Neuronal stem cell (in vitro differentiated cells): ENCODE data around the gene PADI4.
A peak's percentile ranks its signal among the peaks of the same experiment; 100 is the strongest.

Experiments
- DNase-seq: peaks from one replicate; pipeline ENCODE4 v3.0.0-alpha.2; 2013; ENCODE audit warnings: low spot score
- H2AFZ ChIP-seq: one replicate; pipeline ENCODE4 v1.6.1; 2013; ENCODE audit warnings: mild to moderate bottlenecking, low read length, inconsistent platforms
- H2AK5ac ChIP-seq: 2 replicates; pipeline ENCODE4 v1.6.1; 2013; ENCODE audit warnings: low read depth, mild to moderate bottlenecking, inconsistent platforms, low read length, moderate library complexity, mixed read lengths
- H2BK120ac ChIP-seq: 2 replicates; pipeline ENCODE4 v1.6.1; 2013; ENCODE audit warnings: low read depth, mild to moderate bottlenecking, inconsistent platforms, low read length, moderate library complexity, mixed read lengths
- H2BK12ac ChIP-seq: one replicate; pipeline ENCODE4 v1.6.1; 2013; ENCODE audit warnings: low read length, inconsistent platforms
- H2BK15ac ChIP-seq: 2 replicates; pipeline ENCODE4 v1.6.1; 2013; ENCODE audit warnings: mild to moderate bottlenecking, low read length, inconsistent platforms, mixed read lengths
- H2BK5ac ChIP-seq: one replicate; pipeline ENCODE4 v1.6.1; 2013; ENCODE audit warnings: inconsistent platforms, mild to moderate bottlenecking, low read length, moderate library complexity
- H3K14ac ChIP-seq: one replicate; pipeline ENCODE4 v1.6.1; 2013; ENCODE audit warnings: low read length, inconsistent platforms
- H3K18ac ChIP-seq: 2 replicates; pipeline ENCODE4 v1.6.1; 2013; ENCODE audit warnings: low read length, inconsistent platforms
- H3K23ac ChIP-seq: 2 replicates; pipeline ENCODE4 v1.6.1; 2013; ENCODE audit warnings: low read depth, mild to moderate bottlenecking, mixed read lengths, low read length, inconsistent platforms; ENCODE audit not compliant: poor library complexity
- H3K27ac ChIP-seq: replicated peaks from 3 replicates; pipeline ENCODE4 v1.5.1; 2013; ENCODE audit warnings: low read length, inconsistent platforms
- H3K27me3 ChIP-seq, 3 experiments: 2 replicates each; pipeline ENCODE4 v1.6.1; 2013; ENCODE audit warnings: low read length in 3 of 3, mild to moderate bottlenecking in 2 of 3, inconsistent platforms in 1 of 3, low read depth in 1 of 3, mixed read lengths in 1 of 3, moderate library complexity in 1 of 3; ENCODE audit not compliant: control insufficient read depth in 3 of 3, insufficient read depth in 3 of 3
- H3K36me3 ChIP-seq, 2 donors: replicated peaks in 1 of 2; 2 replicates each; pipeline ENCODE4 v1.6.1; 2013; ENCODE audit warnings: low read length in 2 of 2; ENCODE audit not compliant: control insufficient read depth in 2 of 2, insufficient read depth in 2 of 2
- H3K4ac ChIP-seq: 2 replicates; pipeline ENCODE4 v1.6.1; 2013; ENCODE audit warnings: inconsistent platforms, mild to moderate bottlenecking, low read length, moderate library complexity
- H3K4me1 ChIP-seq, 2 donors: 1 replicate in 1 of 2; 2 replicates in 1 of 2; pipeline ENCODE4 v1.6.1; 2013; ENCODE audit warnings: low read length in 2 of 2, low read depth in 1 of 2; ENCODE audit not compliant: control insufficient read depth in 2 of 2, insufficient read depth in 1 of 2
- H3K4me2 ChIP-seq: one replicate; pipeline ENCODE4 v1.6.1; 2013; ENCODE audit warnings: mild to moderate bottlenecking, low read length, inconsistent platforms; ENCODE audit not compliant: insufficient read depth, poor library complexity, severe bottlenecking
- H3K4me3 ChIP-seq, 2 donors: 2 replicates each; pipeline ENCODE4 v1.5.1; 2013; ENCODE audit warnings: low read length in 2 of 2, mild to moderate bottlenecking in 2 of 2, inconsistent platforms in 1 of 2, moderate library complexity in 1 of 2
- H3K79me1 ChIP-seq: one replicate; pipeline ENCODE4 v1.6.1; 2013; ENCODE audit warnings: low read depth, mild to moderate bottlenecking, inconsistent platforms, low read length, moderate library complexity
- H3K9ac ChIP-seq: one replicate; pipeline ENCODE4 v1.6.1; 2013; ENCODE audit warnings: mild to moderate bottlenecking, low read depth, low read length, inconsistent platforms; ENCODE audit not compliant: poor library complexity
- H3K9me3 ChIP-seq, 2 donors: replicated peaks in 1 of 2; 2 replicates each; pipeline versions ENCODE3 to v1.6.1; 2013; ENCODE audit warnings: low read length in 2 of 2, mild to moderate bottlenecking in 2 of 2, inconsistent platforms in 1 of 2, low read depth in 1 of 2, mixed read lengths in 1 of 2, moderate library complexity in 1 of 2; ENCODE audit not compliant: control insufficient read depth in 2 of 2, insufficient read depth in 1 of 2
- H4K8ac ChIP-seq: one replicate; pipeline ENCODE4 v1.6.1; 2013; ENCODE audit warnings: low read depth, mild to moderate bottlenecking, inconsistent platforms, low read length, moderate library complexity
- H4K91ac ChIP-seq: one replicate; pipeline ENCODE4 v1.6.1; 2013; ENCODE audit warnings: low read length, low read depth, mild to moderate bottlenecking, inconsistent platforms; ENCODE audit not compliant: poor library complexity
- WGBS, 2 donors: extraction: QIAGEN DNeasy Blood & Tissue Kit; methylation state at CpG; one replicate each; pipeline ENCODE4 v1.1.7; 2013; ENCODE audit warnings: missing lambda C conversion rate in 2 of 2, mixed read lengths in 1 of 2; ENCODE audit not compliant: insufficient read length in 2 of 2, insufficient replicate concordance in 1 of 2; ENCODE audit errors: extremely low coverage in 2 of 2; 5-methylcytosine and 5-hydroxymethylcytosine counted together

PADI4 gene

DNA sequence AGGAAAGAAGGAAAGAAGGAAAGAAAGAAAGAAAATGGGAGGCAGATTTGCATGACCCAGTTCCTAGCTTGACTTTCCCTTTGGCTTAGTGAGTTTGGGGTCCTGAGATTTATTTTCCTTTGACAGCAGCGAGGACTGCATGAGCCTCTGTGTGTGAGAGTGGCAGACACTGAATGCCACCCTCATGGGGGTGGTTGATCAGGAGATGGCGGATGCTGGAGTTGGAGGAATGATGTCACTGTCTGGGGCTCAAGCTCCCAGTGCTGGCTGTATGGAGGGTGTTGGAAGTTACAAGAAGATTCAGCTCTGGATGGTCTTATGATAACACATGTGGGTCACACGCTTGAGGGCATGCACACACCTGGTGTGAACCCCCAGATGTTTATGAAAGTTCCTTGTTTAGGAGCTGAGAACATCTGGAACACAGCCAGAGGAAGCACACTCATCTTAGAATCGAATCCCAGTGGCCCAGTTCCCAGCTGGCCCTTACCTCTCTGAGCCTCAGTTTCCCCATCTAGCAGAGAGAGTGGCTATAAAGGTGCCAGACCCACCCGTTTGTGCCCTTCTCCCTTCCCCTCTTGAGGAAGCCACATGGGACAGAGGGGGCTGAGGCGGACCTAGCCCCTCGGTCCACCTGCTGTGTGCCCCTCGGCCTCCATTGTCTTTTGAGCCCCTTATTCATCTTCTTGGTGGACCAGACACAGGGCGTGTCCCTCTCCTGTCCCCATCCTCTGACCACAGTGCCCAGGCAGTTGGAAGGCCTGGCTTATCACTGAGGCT, 5.7 kb downstream of the PADI4 start:
- peaks cover 0 to 2% of the 10 kb centered on the region in 2 donors for H3K4me1 ChIP-seq
- peaks cover 0 to 10% (median 0%) of the 10 kb centered on the region in 3 experiments for H3K27me3 ChIP-seq
- no peak overlapping the region for H2BK120ac ChIP-seq
- H3K23ac ChIP-seq: no peak overlapping the region
- H3K9me3 ChIP-seq: no peaks in the 10 kb centered on the region
- no CpG with 5 or more reads among the region's 9 CpGs for WGBS, 2 donors
- H3K14ac ChIP-seq: no peak overlapping the region
- no peak overlapping the region for H3K18ac ChIP-seq
- no peak overlapping the region for H3K4me3 ChIP-seq
- H2BK5ac ChIP-seq: no peak overlapping the region
- H3K9ac ChIP-seq: no peak overlapping the region
- H3K27ac ChIP-seq: no peak overlapping the region
- no peaks in the 10 kb centered on the region for H3K36me3 ChIP-seq
- no peak for DNase-seq
- no peak overlapping the region for H4K8ac ChIP-seq
- peak overlapping the region; percentile 78 for H2AK5ac ChIP-seq
- H3K4ac ChIP-seq: no peak overlapping the region
- H3K79me1 ChIP-seq: no peaks in the 10 kb centered on the region
- no peak overlapping the region for H3K4me2 ChIP-seq
- H2AFZ ChIP-seq: no peak overlapping the region
- no peak overlapping the region for H2BK15ac ChIP-seq
- H4K91ac ChIP-seq: no peak overlapping the region
- H2BK12ac ChIP-seq: no peak overlapping the region

- H4K8ac ChIP-seq: no peak overlapping the region
- peaks cover 0 to 2% of the 10 kb centered on the region in 2 donors for H3K4me1 ChIP-seq
- no peak overlapping the region for H2AFZ ChIP-seq
- H3K36me3 ChIP-seq: no peaks in the 10 kb centered on the region
- peaks cover 0 to 10% (median 0%) of the 10 kb centered on the region in 3 experiments for H3K27me3 ChIP-seq
- no peak overlapping the region for H2BK120ac ChIP-seq
- H3K4me2 ChIP-seq: no peak overlapping the region
- H3K9ac ChIP-seq: no peak overlapping the region
- H3K27ac ChIP-seq: no peak overlapping the region
- H3K14ac ChIP-seq: peak overlapping the region; percentile 79
- H2BK5ac ChIP-seq: no peak overlapping the region
- DNase-seq: no peak
- peak overlapping the region; percentile 53 for H3K18ac ChIP-seq
- no peaks in the 10 kb centered on the region for H3K9me3 ChIP-seq
- H3K4me3 ChIP-seq: peak overlapping the region in 1 of 2 donors; percentile 16
- no peak overlapping the region for H4K91ac ChIP-seq
- H2BK15ac ChIP-seq: no peak overlapping the region
- H2AK5ac ChIP-seq: peak overlapping the region; percentile 78
- H3K79me1 ChIP-seq: no peaks in the 10 kb centered on the region
- H2BK12ac ChIP-seq: peak overlapping the region; percentile 95
- no CpG with 5 or more reads among the region's 9 CpGs for WGBS, 2 donors
- H3K23ac ChIP-seq: no peak overlapping the region
- H3K4ac ChIP-seq: no peak overlapping the region
Measured at GRCh38 chr1:17314491-17314971, 6.5 kb downstream of the PADI4 start.

GRCh38 chr1:17315542-17316130, 7.6 kb downstream of the PADI4 start:
- Histone ChIP-seq H2BK5ac (no peak overlapping the region), H3K4me2 (no peak overlapping the region), H4K8ac (no peak overlapping the region), H2BK15ac (no peak overlapping the region), H2BK12ac (no peak overlapping the region), H3K14ac (no peak overlapping the region), H2BK120ac (no peak overlapping the region), H3K27ac (no peak overlapping the region), H3K4me1 (no peaks in the 10 kb centered on the region), H3K9me3 (no peaks in the 10 kb centered on the region), H3K18ac (peak overlapping the region; percentile 13), H3K4ac (no peak overlapping the region), H3K36me3 (no peaks in the 10 kb centered on the region), H3K9ac (no peak overlapping the region), H2AFZ (no peak overlapping the region), H3K23ac (no peak overlapping the region), H3K27me3 (peaks cover 0 to 10% (median 0%) of the 10 kb centered on the region in 3 experiments), H3K4me3 (no peak overlapping the region), H4K91ac (no peak overlapping the region), H2AK5ac (no peak overlapping the region), H3K79me1 (no peaks in the 10 kb centered on the region)
- WGBS, 2 donors: no CpG with 5 or more reads among the region's 7 CpGs
- no peak for DNase-seq

DNA sequence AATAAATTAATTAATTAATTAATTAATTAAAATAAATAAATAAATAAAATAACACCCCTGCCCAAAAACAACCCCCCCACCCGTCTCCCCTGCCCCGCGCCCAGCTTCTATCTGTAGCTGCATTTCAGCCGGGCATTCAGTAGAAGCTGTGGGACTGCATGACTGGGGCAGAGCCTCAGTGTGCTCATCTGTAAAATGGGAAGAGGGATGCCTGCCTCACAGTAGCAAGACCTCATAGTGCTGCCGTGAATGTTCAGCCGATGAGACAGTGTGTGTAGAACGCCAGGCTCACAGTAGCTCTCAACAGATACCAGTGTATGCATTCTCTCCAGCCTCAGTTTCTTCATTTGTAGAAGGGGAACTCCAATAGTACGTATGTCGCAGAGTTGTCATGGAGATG, 8.7 kb downstream of the PADI4 start:
- H3K4me1 ChIP-seq: no peaks in the 10 kb centered on the region
- no peak overlapping the region for H3K9ac ChIP-seq
- H3K4me2 ChIP-seq: no peak overlapping the region
- no peaks in the 10 kb centered on the region for H3K36me3 ChIP-seq
- no peak overlapping the region for H3K23ac ChIP-seq
- H3K9me3 ChIP-seq: no peaks in the 10 kb centered on the region
- H3K4ac ChIP-seq: no peak overlapping the region
- H3K14ac ChIP-seq: no peak overlapping the region
- no peak overlapping the region for H2AFZ ChIP-seq
- H2BK15ac ChIP-seq: no peak overlapping the region
- WGBS, 2 donors: no CpG with 5 or more reads among the region's 9 CpGs
- H4K8ac ChIP-seq: no peak overlapping the region
- DNase-seq: no peak
- no peak overlapping the region for H4K91ac ChIP-seq
- H2BK120ac ChIP-seq: no peak overlapping the region
- no peaks in the 10 kb centered on the region for H3K79me1 ChIP-seq
- H3K18ac ChIP-seq: no peak overlapping the region
- H2BK12ac ChIP-seq: no peak overlapping the region
- peaks cover 0 to 10% (median 0%) of the 10 kb centered on the region in 3 experiments for H3K27me3 ChIP-seq
- H2BK5ac ChIP-seq: no peak overlapping the region
- H3K4me3 ChIP-seq: no peak overlapping the region
- no peak overlapping the region for H3K27ac ChIP-seq
- H2AK5ac ChIP-seq: no peak overlapping the region
